HG03196 (cell line): Measurements from ENCODE around the gene APLP1.
"Not testable (repeated sequence)": the region's sequence is repeated elsewhere in the genome, so short reads cannot be mapped to it uniquely, and the experiment has no call there.

Experiments used
- ATAC-seq: cut with Tn5 transposase; IDR thresholded peaks from one replicate; pipeline ENCODE4 v1.9.1; 2021; ENCODE audit not compliant: unreplicated experiment

The APLP1 gene

GRCh38 chr19:35852029-35852780 is 16.2 kb upstream of the APLP1 start, which contains the start of gene NPHS1:
TSS of gene NPHS1 (minus strand) at chr19:35852504. CDS start at chr19:35851837, 667 bp downstream.
- no peak for ATAC-seq

- ATAC-seq: no peak
Measured at GRCh38 chr19:35853038-35853756, 15.2 kb upstream of the APLP1 start.

- no peak for ATAC-seq
Measured at GRCh38 chr19:35856546-35857149, 11.7 kb upstream of the APLP1 start, which contains the start of gene KIRREL2. TSS of gene KIRREL2 (plus strand) at chr19:35856911. CDS start at chr19:35857120, 209 bp downstream.

- no peak for ATAC-seq
Measured at GRCh38 chr19:35858311-35858710, 10.1 kb upstream of the APLP1 start.

GRCh38 chr19:35859414-35859813 is 9.0 kb upstream of the APLP1 start:
- ATAC-seq: no peak

GRCh38 chr19:35860436-35860817 is 7.9 kb upstream of the APLP1 start:
- no peak for ATAC-seq

- no peak for ATAC-seq
Measured at GRCh38 chr19:35860818-35861639, 7.3 kb upstream of the APLP1 start.

- ATAC-seq: no peak
Measured at GRCh38 chr19:35861640-35862160, 6.7 kb upstream of the APLP1 start.

- ATAC-seq: no peak
Measured at GRCh38 chr19:35862528-35862927, 5.8 kb upstream of the APLP1 start.

- ATAC-seq: no peak
Measured at GRCh38 chr19:35863018-35863417, 5.4 kb upstream of the APLP1 start.

GRCh38 chr19:35868823-35869326 is 501 bp downstream of the APLP1 start:
- ATAC-seq: no peak

GRCh38 chr19:35869327-35870123 is 1.2 kb downstream of the APLP1 start:
- ATAC-seq: no peak

GRCh38 chr19:35870124-35870736 is 1.9 kb downstream of the APLP1 start:
- ATAC-seq: not testable (repeated sequence)

GRCh38 chr19:35870798-35871197 is 2.4 kb downstream of the APLP1 start:
- no peak for ATAC-seq

- ATAC-seq: no peak
Measured at GRCh38 chr19:35871611-35872010, 3.2 kb downstream of the APLP1 start.

GRCh38 chr19:35872180-35872579 is 3.8 kb downstream of the APLP1 start:
- no peak for ATAC-seq

- no peak for ATAC-seq
Measured at GRCh38 chr19:35874392-35874930, 6.1 kb downstream of the APLP1 start.

- ATAC-seq: no peak
Measured at GRCh38 chr19:35879068-35879467, 10.7 kb downstream of the APLP1 start.

- ATAC-seq: no peak
Measured at GRCh38 chr19:35879770-35880317, 11.5 kb downstream of the APLP1 start.
